Measurements from ENCODE around the gene SMARCA1.

DNA sequence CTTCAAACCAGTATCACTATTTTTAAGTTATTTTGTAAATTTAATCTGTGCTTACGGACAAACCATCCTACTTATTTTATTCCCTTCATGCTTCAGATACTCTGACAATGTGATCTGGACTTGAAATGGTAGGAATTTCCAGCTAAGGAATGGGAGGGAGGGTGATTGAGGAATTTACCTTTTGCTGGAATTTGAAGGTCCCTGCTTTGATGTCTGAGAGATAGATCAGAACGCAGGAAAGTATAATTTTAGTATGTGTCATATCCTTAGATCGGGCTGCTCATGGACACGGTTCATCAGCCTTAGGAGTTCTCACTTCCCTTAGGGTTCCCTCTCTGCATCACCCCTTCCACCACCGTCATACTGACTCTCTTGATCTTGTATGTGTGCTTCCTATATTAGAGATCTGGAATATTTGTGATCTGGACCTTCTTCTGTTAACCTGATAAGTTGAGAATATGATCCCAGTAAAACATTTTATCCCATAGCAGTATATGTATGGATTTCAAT is 33.6 kb upstream of the SMARCA1 start:
- TF ChIP-seq ZBTB7A (IDR thresholded peaks at IDR 0.05; ENCODE audit: low read depth) (no peak), EP300 (IDR thresholded peaks at IDR 0.05; ENCODE audit: borderline replicate concordance) (no peak), TAF1 (IDR thresholded peaks at IDR 0.05; ENCODE audit: low read depth) (no peak), TEAD4 (IDR thresholded peaks at IDR 0.05) (no peak), CEBPB (IDR thresholded peaks at IDR 0.05) (no peak), YY1 (IDR thresholded peaks at IDR 0.05; ENCODE audit: low read depth) (no peak), RAD21 (IDR thresholded peaks at IDR 0.05; ENCODE audit: low read depth) (no peak)
- TF ChIP-seq, protein P1, sequence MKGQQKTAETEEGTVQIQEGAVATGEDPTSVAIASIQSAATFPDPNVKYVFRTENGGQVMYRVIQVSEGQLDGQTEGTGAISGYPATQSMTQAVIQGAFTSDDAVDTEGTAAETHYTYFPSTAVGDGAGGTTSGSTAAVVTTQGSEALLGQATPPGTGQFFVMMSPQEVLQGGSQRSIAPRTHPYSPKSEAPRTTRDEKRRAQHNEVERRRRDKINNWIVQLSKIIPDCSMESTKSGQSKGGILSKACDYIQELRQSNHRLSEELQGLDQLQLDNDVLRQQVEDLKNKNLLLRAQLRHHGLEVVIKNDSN (IDR thresholded peaks at IDR 0.05) = no peak
- TF ChIP-seq, protein P2, sequence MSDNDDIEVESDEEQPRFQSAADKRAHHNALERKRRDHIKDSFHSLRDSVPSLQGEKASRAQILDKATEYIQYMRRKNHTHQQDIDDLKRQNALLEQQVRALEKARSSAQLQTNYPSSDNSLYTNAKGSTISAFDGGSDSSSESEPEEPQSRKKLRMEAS (IDR thresholded peaks at IDR 0.05) = no peak
